PC-3 (cell line): ENCODE data around the gene NELFB. TPM values are rescaled to one million over a fixed set of nuclear protein-coding genes. Genes with fewer than 3 reads are reported as not detected.
"Not testable (repeated sequence)": the region's sequence is repeated elsewhere in the genome, so short reads cannot be mapped to it uniquely, and the experiment has no call there.

Experiments used
- ATAC-seq: fragments of 200-7000 bp; cut with Tn5 transposase; 2 replicates; pipeline ENCODE4 v1.9.1; 2020; ENCODE audit warnings: mild to moderate bottlenecking, moderate library complexity
- BruUV-seq: library from RNA; stranded (reverse); fragments of 400-500 nt; replicated peaks from 2 replicates; lab custom pipeline; 2021; lab: Mats Ljungman, UMichigan
- CTCF ChIA-PET: fragments of 300-600 bp; sonication (Branson Sonifier 250); formaldehyde crosslinking; loops from one replicate; lab custom pipeline; 2022; ENCODE audit warnings: antibody characterized with exemption; lab: Charles Lee
- POLR2A ChIA-PET: fragments of 300-600 bp; sonication (Branson Sonifier 250); formaldehyde crosslinking; loops from one replicate; lab custom pipeline; 2022; ENCODE audit warnings: antibody characterized with exemption; ENCODE audit not compliant: unreplicated experiment; lab: Charles Lee
- DNase-seq: peaks from one replicate; pipeline ENCODE4 v3.0.0-alpha.2; 2015
- H2AFZ ChIP-seq: fragments of 300-600 bp; sonication (generic); 2 replicates; pipeline ENCODE4 v1.6.0; 2016; ENCODE audit warnings: antibody characterized with exemption, low read length
- H3F3A ChIP-seq: fragments of 300-600 bp; sonication (generic); one replicate; pipeline ENCODE4 v1.6.0; 2017; ENCODE audit warnings: antibody characterized with exemption, low read length, control low read depth, mild to moderate bottlenecking; ENCODE audit not compliant: unreplicated experiment
- H3K27ac ChIP-seq: fragments of 300-600 bp; sonication (generic); 2 replicates; pipeline ENCODE4 v1.5.1; 2016; ENCODE audit warnings: mild to moderate bottlenecking, low read length
- H3K27me3 ChIP-seq: fragments of 300-600 bp; sonication (generic); 2 replicates; pipeline ENCODE4 v1.6.1; 2016; ENCODE audit warnings: low read length, mixed read lengths
- H3K36me3 ChIP-seq: fragments of 300-600 bp; sonication (generic); 2 replicates; pipeline ENCODE4 v1.6.1; 2016; ENCODE audit warnings: low read depth, mixed run types, low read length, mixed read lengths
- H3K4me1 ChIP-seq: fragments of 300-600 bp; sonication (generic); 2 replicates; pipeline ENCODE4 v1.5.1; 2016; ENCODE audit warnings: low read length; ENCODE audit not compliant: insufficient read depth
- H3K4me2 ChIP-seq: fragments of 300-600 bp; sonication (generic); 2 replicates; pipeline ENCODE4 v1.6.0; 2016; ENCODE audit warnings: low read length
- H3K4me3 ChIP-seq: fragments of 300-600 bp; sonication (generic); 2 replicates; pipeline ENCODE4 v1.5.1; 2016; ENCODE audit warnings: mild to moderate bottlenecking, low read length, mixed read lengths
- H3K79me2 ChIP-seq: fragments of 300-600 bp; sonication (generic); 2 replicates; pipeline ENCODE4 v1.6.1; 2017; ENCODE audit warnings: low read length, mixed read lengths
- H3K9ac ChIP-seq: fragments of 300-600 bp; sonication (generic); 2 replicates; pipeline ENCODE4 v1.6.0; 2016; ENCODE audit warnings: mild to moderate bottlenecking, low read length
- H3K9me2 ChIP-seq: fragments of 300-600 bp; sonication (generic); replicated peaks from 2 replicates; pipeline ENCODE4 v1.6.1; 2016; ENCODE audit warnings: mixed run types, low read length, mixed read lengths
- H3K9me3 ChIP-seq: fragments of 300-600 bp; sonication (generic); 2 replicates; pipeline ENCODE4 v1.6.1; 2016; ENCODE audit warnings: low read length, mixed read lengths
- H4K20me1 ChIP-seq: fragments of 300-600 bp; sonication (generic); 2 replicates; pipeline ENCODE4 v1.6.1; 2016; ENCODE audit warnings: low read length, mixed read lengths
- EZH2 ChIP-seq: fragments of 300-600 bp; sonication (generic); IDR thresholded peaks from one replicate; pipeline ENCODE4 v1.6.1; 2017; ENCODE audit warnings: antibody characterized with exemption, mild to moderate bottlenecking, low read length; ENCODE audit not compliant: unreplicated experiment
- EZH2phosphoT487 ChIP-seq: fragments of 300-600 bp; sonication (generic); IDR thresholded peaks from 2 replicates; pipeline ENCODE4 v1.6.1; 2018; ENCODE audit warnings: mild to moderate bottlenecking, antibody characterized with exemption, low read length, borderline replicate concordance
- intact Hi-C: fragments of 100-400 bp; cut with micrococcal nuclease; formaldehyde crosslinking; loops from 2 replicates; pipeline ENCODE4 v1.9.0; 2023
- total RNA-seq: library from RNA; depleted of rRNA; stranded (reverse); fragments of >200 nt; gene quantifications from 2 replicates; pipeline ENCODE4 v1.2.3, GENCODE V29; 2014
- TF ChIP-seq, protein P1 (sequence below): fragments of 300-600 bp; sonication (generic); conservative IDR thresholded peaks from 2 replicates; pipeline ENCODE4 v1.5.1; 2017; ENCODE audit warnings: antibody characterized with exemption, low read depth, mild to moderate bottlenecking, low read length

Gene NELFB
- total RNA-seq, 1 experiment from 2014 or later, result 50.7 TPM

DNA sequence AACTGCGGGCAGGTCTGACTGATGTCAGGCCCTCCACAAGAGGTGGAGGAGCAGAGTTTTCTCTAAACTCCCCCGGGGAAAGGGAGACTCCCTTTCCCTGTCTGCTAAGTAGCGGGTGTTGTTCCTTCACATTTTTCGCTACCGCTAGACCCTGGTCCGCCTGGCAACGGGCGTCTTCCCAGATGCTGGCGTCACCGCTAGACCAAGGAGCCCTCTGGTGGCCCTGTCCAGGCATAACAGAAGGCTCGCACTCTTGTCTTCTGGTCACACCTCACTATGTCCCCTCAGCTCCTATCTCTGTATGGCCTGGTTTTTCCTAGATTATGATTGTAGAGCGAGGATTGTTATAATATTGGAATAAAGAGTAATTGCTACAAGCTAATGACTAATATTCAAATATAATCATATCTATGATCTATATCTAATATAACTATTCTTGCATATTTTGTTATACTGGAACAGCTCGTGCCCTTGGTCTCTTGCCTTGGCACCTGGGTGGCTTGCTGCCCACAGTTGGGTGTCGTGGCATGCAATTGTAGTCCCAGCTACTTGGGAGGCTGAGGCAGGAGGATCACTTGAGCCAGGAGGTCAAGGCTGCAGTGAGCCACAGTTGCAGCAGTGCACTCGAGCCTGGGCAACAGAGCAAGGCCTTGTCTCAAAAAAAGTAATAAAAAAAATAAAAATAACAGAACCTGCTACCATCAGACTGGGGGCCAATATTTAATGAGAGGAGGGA is 7.2 kb downstream of the NELFB start:
- intact Hi-C loops, POLR2A ChIA-PET, DNase-seq, H3F3A ChIP-seq, H3K9me3 ChIP-seq, H3K9ac ChIP-seq, H3K9me2 ChIP-seq, H3K4me1 ChIP-seq, H3K27me3 ChIP-seq, H3K27ac ChIP-seq, H3K4me2 ChIP-seq, H3K79me2 ChIP-seq, H2AFZ ChIP-seq, CTCF ChIA-PET, H3K36me3 ChIP-seq, BruUV-seq, H3K4me3 ChIP-seq, H4K20me1 ChIP-seq, ATAC-seq: not testable (repeated sequence)
- TF ChIP-seq, protein P1, sequence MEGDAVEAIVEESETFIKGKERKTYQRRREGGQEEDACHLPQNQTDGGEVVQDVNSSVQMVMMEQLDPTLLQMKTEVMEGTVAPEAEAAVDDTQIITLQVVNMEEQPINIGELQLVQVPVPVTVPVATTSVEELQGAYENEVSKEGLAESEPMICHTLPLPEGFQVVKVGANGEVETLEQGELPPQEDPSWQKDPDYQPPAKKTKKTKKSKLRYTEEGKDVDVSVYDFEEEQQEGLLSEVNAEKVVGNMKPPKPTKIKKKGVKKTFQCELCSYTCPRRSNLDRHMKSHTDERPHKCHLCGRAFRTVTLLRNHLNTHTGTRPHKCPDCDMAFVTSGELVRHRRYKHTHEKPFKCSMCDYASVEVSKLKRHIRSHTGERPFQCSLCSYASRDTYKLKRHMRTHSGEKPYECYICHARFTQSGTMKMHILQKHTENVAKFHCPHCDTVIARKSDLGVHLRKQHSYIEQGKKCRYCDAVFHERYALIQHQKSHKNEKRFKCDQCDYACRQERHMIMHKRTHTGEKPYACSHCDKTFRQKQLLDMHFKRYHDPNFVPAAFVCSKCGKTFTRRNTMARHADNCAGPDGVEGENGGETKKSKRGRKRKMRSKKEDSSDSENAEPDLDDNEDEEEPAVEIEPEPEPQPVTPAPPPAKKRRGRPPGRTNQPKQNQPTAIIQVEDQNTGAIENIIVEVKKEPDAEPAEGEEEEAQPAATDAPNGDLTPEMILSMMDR, result peak; percentile 37; the same call in 1 of the 2 replicates

GRCh38 chr9:137262909-137263285 is 7.8 kb downstream of the NELFB start:
- no TSS peak for BruUV-seq
- TF ChIP-seq, protein P1, result no peak
- no peak for TF ChIP-seq EZH2phosphoT487
- H3K36me3 ChIP-seq, result peaks cover 6% of the 10 kb centered on the region; the same call in 1 of the 2 replicates

DNA sequence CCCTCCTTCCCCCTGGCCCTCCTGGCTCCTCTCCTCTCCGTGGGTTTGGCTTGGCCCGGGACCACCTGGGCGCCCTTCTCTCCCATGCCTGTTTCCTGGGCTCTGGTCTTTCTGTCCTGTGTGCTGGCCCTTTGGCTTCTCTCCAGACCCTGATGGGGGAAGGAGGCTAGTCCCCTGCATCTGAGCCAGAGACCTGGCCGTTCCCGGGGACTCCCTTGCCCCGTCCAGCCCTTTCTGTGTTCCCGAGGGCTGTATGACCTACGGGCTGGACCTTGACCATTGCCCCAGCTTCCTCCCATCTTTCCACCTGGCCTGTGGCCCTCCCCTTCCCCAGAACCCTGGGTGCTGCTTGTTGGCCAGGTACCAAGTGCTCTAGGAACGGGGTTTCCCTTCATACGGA is 8.4 kb downstream of the NELFB start:
- BruUV-seq, result no TSS peak
- POLR2A ChIA-PET, result no interaction called here
- Histone ChIP-seq H3K79me2 (no peaks in the 10 kb centered on the region), H3K9me3 (no peaks in the 10 kb centered on the region), H3K27me3 (no peaks in the 10 kb centered on the region), H2AFZ (no peak overlapping the region), H3F3A (no peaks in the 10 kb centered on the region), H3K4me3 (no peak overlapping the region), H3K4me1 (no peaks in the 10 kb centered on the region), H4K20me1 (no peaks in the 10 kb centered on the region), H3K4me2 (no peak overlapping the region), H3K27ac (no peak overlapping the region), H3K9me2 (no peaks in the 10 kb centered on the region), H3K36me3 (peaks cover 6% of the 10 kb centered on the region; the same call in 1 of the 2 replicates), H3K9ac (no peak overlapping the region)
- TF ChIP-seq EZH2phosphoT487, result no peak
- TF ChIP-seq, protein P1, result no peak
- TF ChIP-seq EZH2, result no peak
- intact Hi-C loops, result no loop called here
- no peak for DNase-seq
- no peak for ATAC-seq
- CTCF ChIA-PET, result no interaction called here

More at GRCh38 chr9:137262909-137263285, 7.8 kb downstream of the NELFB start:
- DNase-seq (no peak), ATAC-seq (no peak)
- Histone ChIP-seq H3K4me2 (no peak overlapping the region), H3F3A (no peaks in the 10 kb centered on the region), H3K4me1 (no peaks in the 10 kb centered on the region), H3K79me2 (no peaks in the 10 kb centered on the region), H3K27me3 (no peaks in the 10 kb centered on the region), H3K9me2 (no peaks in the 10 kb centered on the region), H3K4me3 (no peak overlapping the region), H2AFZ (no peak overlapping the region), H3K9me3 (no peaks in the 10 kb centered on the region), H3K9ac (no peak overlapping the region), H4K20me1 (no peaks in the 10 kb centered on the region), H3K27ac (no peak overlapping the region)
- intact Hi-C loops, result no loop called here
- POLR2A ChIA-PET, result no interaction called here
- CTCF ChIA-PET, result no interaction called here
